ENCODE measurements around the gene MAJIN. TPM values are rescaled to one million over a fixed set of nuclear protein-coding genes. Genes with fewer than 3 reads are reported as not detected.

MAJIN gene
- total RNA-seq, 4 donors from 2014 or later: not detected

DNA sequence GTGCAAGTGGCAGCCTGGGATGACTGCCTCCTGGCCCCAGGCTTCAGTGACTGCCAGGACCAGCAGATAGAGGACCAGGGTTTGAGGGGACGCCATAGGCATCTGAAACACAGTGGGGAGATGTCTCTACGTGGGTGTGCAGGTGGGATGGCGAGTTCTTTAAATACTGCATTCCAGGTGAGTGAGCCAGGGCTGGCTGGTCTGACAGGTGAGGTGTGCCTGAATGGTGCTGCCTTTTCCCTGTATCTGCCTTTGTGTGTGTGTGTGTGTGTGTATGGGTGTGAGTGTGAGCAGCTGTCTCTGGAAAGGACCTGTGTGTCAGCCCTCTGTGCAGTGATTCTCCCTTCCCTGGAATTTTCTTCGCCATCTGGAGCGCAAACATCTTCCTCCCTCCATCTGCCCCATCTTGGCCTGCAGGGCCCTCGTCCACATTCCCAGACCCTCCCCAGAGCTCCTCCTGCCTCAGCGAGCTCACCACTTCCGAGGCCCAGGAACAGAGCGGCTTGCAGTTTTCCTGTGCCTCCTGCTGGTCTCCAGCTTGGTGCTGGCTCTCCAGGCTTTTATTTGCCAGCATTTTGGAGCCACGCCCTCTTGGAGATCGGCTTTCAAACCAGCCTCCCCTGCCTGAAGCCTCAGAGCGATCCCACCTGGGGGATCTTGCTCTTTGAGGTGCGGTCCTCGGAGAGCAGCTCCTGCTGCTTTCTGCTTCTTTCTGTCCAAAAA lies 36.4 kb downstream of the MAJIN start, which contains the start of gene GPHA2:
GPHA2 (minus strand) TSS at position 535 of the 723 bp plus-strand sequence; CDS start at position 102, 433 bp downstream.
- peaks cover 27 to 48% (median 47%) of the 10 kb centered on the region in 4 donors for H3K36me3 ChIP-seq
- whole genome bisulfite sequencing: 51% methylated on average over 12 of the region's 14 CpGs
- intact Hi-C loops (cut with DNase I): no loop called here
- DNase-seq (ENCODE audit: extremely low spot score): no peak
- no peaks in the 10 kb centered on the region for H3K27me3 ChIP-seq
- no peak for TF ChIP-seq POLR2A (IDR thresholded peaks at IDR 0.05; ENCODE audit: low read depth)
- TF ChIP-seq, protein P1, sequence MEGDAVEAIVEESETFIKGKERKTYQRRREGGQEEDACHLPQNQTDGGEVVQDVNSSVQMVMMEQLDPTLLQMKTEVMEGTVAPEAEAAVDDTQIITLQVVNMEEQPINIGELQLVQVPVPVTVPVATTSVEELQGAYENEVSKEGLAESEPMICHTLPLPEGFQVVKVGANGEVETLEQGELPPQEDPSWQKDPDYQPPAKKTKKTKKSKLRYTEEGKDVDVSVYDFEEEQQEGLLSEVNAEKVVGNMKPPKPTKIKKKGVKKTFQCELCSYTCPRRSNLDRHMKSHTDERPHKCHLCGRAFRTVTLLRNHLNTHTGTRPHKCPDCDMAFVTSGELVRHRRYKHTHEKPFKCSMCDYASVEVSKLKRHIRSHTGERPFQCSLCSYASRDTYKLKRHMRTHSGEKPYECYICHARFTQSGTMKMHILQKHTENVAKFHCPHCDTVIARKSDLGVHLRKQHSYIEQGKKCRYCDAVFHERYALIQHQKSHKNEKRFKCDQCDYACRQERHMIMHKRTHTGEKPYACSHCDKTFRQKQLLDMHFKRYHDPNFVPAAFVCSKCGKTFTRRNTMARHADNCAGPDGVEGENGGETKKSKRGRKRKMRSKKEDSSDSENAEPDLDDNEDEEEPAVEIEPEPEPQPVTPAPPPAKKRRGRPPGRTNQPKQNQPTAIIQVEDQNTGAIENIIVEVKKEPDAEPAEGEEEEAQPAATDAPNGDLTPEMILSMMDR (IDR thresholded peaks at IDR 0.05): no peak
- no peak for TF ChIP-seq EP300 (IDR thresholded peaks at IDR 0.05)
- TF ChIP-seq POLR2AphosphoS5 (IDR thresholded peaks at IDR 0.05): no peak
- no peak within 1 kb of the TSS for H3K4me3 ChIP-seq
- no peak within 1 kb of the TSS for H3K27ac ChIP-seq (replicated peaks in 1 of 4)
- no peaks in the 10 kb centered on the region for H3K4me1 ChIP-seq
- H3K9me3 ChIP-seq: no peaks in the 10 kb centered on the region

DNA sequence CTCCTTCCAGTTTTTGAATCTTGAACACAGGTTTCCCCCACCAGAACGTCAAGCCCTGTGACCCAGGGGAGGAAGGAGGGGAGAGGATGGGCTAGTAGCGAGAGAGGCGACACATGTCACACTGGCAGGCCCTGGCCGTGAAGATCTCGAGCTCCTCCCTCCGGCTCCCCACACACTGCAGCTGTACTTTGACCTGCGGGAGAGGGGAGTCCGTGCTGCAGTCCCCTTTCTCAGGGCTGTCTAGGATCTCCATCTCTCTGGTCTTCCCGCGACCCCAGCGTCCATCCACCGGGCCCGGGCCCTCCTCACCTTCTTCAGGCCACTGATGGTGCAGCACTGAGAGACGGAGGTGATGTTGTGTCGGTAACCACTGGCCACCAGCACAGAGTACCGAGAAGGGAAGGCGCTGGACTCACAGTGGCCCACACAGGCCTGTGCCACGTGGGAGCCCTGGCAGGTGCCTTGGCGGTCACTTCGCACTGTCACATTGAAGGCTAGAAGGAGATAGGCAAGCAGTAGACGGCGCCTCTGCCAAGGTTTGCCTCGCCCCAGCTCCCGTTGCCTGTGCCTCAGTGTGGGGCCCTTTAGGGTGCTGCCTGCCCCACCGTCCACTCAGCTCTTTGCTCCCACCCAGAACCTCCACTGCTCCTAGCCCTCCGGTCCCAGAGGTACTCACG lies 37.1 kb downstream of the MAJIN start:
- H3K27ac ChIP-seq (replicated peaks in 1 of 4): no peak overlapping the region
- H3K4me1 ChIP-seq: no peaks in the 10 kb centered on the region
- intact Hi-C loops (cut with DNase I): no loop called here
- H3K9me3 ChIP-seq: no peaks in the 10 kb centered on the region
- no peaks in the 10 kb centered on the region for H3K27me3 ChIP-seq
- no peak for DNase-seq (ENCODE audit: extremely low spot score)
- TF ChIP-seq, protein P1 (IDR thresholded peaks at IDR 0.05): no peak
- TF ChIP-seq POLR2AphosphoS5 (IDR thresholded peaks at IDR 0.05): no peak
- no peak for TF ChIP-seq POLR2A (IDR thresholded peaks at IDR 0.05; ENCODE audit: low read depth)
- peaks cover 34 to 55% (median 54%) of the 10 kb centered on the region in 4 donors for H3K36me3 ChIP-seq
- H3K4me3 ChIP-seq: no peak overlapping the region
- 80% methylated on average over 19 of the region's 27 CpGs for WGBS

DNA sequence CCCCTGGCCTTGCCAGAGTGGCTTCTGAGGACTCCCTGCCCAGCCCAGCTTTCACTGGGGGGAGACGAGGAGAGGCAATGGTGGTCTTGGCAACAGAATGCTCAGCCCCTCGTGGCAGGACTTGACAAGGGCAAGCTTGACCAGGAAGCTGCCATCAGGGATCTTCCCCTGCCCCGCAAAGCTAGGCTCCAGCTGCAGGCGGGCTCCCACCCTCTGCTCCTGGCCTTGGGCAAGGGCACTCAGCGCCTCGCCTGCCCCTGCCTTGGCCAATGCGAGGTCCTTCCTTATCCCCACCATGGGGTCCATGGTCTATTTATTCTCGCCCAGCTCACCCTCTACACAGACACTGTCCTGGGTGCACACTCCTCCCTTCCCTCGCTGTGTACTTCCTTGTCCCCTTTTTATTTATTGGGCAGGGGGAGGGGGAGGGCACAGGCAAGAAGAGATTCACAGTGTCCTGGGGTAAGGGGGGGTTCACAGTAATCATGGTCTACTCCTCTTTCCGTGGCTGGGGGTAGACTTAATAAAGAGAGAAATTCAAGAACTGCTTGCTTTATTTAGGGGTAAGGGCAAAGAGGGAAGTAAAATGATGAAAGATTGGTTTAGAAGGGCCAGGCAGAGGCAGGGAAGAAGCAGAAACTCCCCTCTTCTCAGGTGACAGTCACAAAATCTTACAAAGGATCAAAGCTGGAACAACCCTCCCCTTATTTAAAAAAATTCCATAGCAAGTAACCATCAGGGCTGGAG lies 37.8 kb downstream of the MAJIN start:
- DNase-seq (ENCODE audit: extremely low spot score): no peak

DNA sequence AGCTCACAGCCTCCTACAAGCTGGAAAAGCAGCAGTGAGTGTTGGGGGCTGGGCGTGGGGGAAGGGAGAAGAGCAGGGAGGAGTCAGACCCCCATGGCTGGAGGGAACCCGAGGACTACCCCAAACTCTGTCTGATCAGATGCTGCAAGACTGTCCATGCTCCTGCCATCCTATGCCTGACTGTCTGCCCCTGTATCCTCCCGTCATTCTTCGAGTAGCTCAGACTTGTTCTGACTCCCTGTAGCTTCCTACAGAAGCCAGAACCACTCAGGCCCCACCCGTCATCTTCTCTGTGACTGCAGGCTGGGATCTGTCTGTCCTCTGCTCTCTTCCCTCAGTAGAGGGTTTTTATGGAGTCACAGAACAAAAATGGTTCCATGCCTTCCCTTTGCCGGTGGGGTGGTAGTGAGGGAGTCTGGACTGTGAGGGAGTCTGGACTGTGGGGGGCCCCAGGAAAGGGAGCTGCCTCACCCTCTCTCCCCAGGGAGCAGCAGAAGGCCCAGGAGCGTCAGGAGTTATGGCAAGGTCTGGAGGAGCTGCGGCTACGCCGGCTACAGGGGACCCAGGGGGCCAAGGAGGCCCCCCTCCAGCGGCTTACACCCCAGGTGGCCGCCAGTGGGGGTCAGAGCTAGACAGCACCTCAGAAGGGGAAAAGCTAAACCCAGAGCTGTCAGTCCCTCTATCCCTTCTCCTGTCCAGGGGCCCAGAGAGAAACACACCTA lies 38.5 kb downstream of the MAJIN start:
- Histone ChIP-seq H3K4me3 (no peak overlapping the region), H3K4me1 (no peaks in the 10 kb centered on the region), H3K27ac (replicated peaks in 1 of 4) (no peak overlapping the region), H3K9me3 (no peaks in the 10 kb centered on the region), H3K36me3 (peaks cover 46 to 70% (median 68%) of the 10 kb centered on the region in 4 donors), H3K27me3 (no peaks in the 10 kb centered on the region)
- DNase-seq (ENCODE audit: extremely low spot score): no peak
- TF ChIP-seq EP300 (IDR thresholded peaks at IDR 0.05) (no peak), POLR2A (IDR thresholded peaks at IDR 0.05; ENCODE audit: low read depth) (no peak), POLR2AphosphoS5 (IDR thresholded peaks at IDR 0.05) (no peak)
- TF ChIP-seq, protein P1 (IDR thresholded peaks at IDR 0.05): no peak
- WGBS: 83% methylated on average over 12 of the region's 12 CpGs
- intact Hi-C loops (cut with DNase I): no loop called here

More for the DNA sequence above, 37.8 kb downstream of the MAJIN start:
- Histone ChIP-seq H3K4me3 (no peak overlapping the region), H3K9me3 (no peaks in the 10 kb centered on the region), H3K4me1 (no peaks in the 10 kb centered on the region), H3K27ac (replicated peaks in 1 of 4) (no peak overlapping the region), H3K36me3 (peaks cover 41 to 62% (median 61%) of the 10 kb centered on the region in 4 donors), H3K27me3 (no peaks in the 10 kb centered on the region)
- intact Hi-C loops (cut with DNase I): no loop called here
- 85% methylated on average over 6 of the region's 10 CpGs for WGBS
- TF ChIP-seq, protein P1 (IDR thresholded peaks at IDR 0.05): no peak
- no peak for TF ChIP-seq POLR2A (IDR thresholded peaks at IDR 0.05; ENCODE audit: low read depth)

All from esophagus muscularis mucosa (tissue), 4 donors.